Measurements from ENCODE around the gene CORT.
"Not testable (repeated sequence)": the region's sequence is repeated elsewhere in the genome, so short reads cannot be mapped to it uniquely, and the experiment has no call there.

DNA sequence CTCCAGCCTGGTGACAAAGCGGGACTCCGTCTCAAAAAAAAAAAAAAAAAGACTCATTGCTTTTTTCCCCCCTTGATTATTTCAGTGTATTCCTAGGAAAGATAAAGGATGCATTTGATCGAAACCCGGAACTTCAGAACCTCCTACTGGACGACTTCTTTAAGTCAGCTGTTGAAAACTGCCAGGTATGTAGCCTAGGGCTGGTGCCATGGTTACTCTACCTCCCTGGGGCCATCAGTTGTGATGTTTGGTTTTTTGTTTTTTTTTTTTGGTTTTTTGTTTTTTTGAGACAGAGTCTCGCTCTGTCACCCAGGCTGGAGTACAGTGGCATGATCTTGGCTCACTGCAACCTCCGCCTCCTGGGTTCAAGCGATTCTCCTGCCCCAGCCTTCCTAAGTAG, 31.1 kb upstream of the CORT start:
- TF ChIP-seq, protein P1, sequence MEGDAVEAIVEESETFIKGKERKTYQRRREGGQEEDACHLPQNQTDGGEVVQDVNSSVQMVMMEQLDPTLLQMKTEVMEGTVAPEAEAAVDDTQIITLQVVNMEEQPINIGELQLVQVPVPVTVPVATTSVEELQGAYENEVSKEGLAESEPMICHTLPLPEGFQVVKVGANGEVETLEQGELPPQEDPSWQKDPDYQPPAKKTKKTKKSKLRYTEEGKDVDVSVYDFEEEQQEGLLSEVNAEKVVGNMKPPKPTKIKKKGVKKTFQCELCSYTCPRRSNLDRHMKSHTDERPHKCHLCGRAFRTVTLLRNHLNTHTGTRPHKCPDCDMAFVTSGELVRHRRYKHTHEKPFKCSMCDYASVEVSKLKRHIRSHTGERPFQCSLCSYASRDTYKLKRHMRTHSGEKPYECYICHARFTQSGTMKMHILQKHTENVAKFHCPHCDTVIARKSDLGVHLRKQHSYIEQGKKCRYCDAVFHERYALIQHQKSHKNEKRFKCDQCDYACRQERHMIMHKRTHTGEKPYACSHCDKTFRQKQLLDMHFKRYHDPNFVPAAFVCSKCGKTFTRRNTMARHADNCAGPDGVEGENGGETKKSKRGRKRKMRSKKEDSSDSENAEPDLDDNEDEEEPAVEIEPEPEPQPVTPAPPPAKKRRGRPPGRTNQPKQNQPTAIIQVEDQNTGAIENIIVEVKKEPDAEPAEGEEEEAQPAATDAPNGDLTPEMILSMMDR (IDR thresholded peaks at IDR 0.05): not testable (repeated sequence)
- TF ChIP-seq POLR2A, EP300 (IDR thresholded peaks at IDR 0.05): not testable (repeated sequence)
